ENCODE data around the gene CHCHD6.

CHCHD6 gene

GRCh38 chr3:126886217-126886616 is 182.2 kb downstream of the CHCHD6 start:
- DNase-seq: no peak
- Mint-ChIP-seq H3K36me3 (ENCODE audit: low read depth) (no peaks in the 10 kb centered on the region), H3K4me1 (peaks cover 12% of the 10 kb centered on the region), H3K27ac (peak overlapping the region; percentile 31), H3K9me3 (no peaks in the 10 kb centered on the region), H3K4me3 (no peak overlapping the region), H3K27me3 (ENCODE audit: low read depth, poor library complexity) (peaks cover 15% of the 10 kb centered on the region)
- TF ChIP-seq CTCF (IDR thresholded peaks at IDR 0.05): no peak

- H3K36me3 Mint-ChIP-seq (ENCODE audit: low read depth): no peaks in the 10 kb centered on the region
- no peak for TF ChIP-seq CTCF (IDR thresholded peaks at IDR 0.05)
- H3K4me3 Mint-ChIP-seq: no peak overlapping the region
- peaks cover 14% of the 10 kb centered on the region for H3K4me1 Mint-ChIP-seq
- no peaks in the 10 kb centered on the region for H3K9me3 Mint-ChIP-seq
- H3K27me3 Mint-ChIP-seq (ENCODE audit: low read depth, poor library complexity): peaks cover 15% of the 10 kb centered on the region
- DNase-seq: no peak
- no peak overlapping the region for H3K27ac Mint-ChIP-seq
Observed at GRCh38 chr3:126887686-126888085, 183.6 kb downstream of the CHCHD6 start.

- Mint-ChIP-seq H3K4me1 (peaks cover 17% of the 10 kb centered on the region), H3K27ac (no peak overlapping the region)
Observed at GRCh38 chr3:126888186-126888760, 184.2 kb downstream of the CHCHD6 start.

GRCh38 chr3:126889276-126890201 is 185.5 kb downstream of the CHCHD6 start:
- no peak for TF ChIP-seq CTCF (IDR thresholded peaks at IDR 0.05)
- H3K36me3 Mint-ChIP-seq (ENCODE audit: low read depth): no peaks in the 10 kb centered on the region
- no peak for DNase-seq
- H3K4me3 Mint-ChIP-seq: no peak overlapping the region
- H3K9me3 Mint-ChIP-seq: no peaks in the 10 kb centered on the region
- no peak overlapping the region for H3K27ac Mint-ChIP-seq
- peaks cover 15% of the 10 kb centered on the region for H3K27me3 Mint-ChIP-seq (ENCODE audit: low read depth, poor library complexity)
- peaks cover 19% of the 10 kb centered on the region for H3K4me1 Mint-ChIP-seq

More at GRCh38 chr3:126888186-126888760, 184.2 kb downstream of the CHCHD6 start:
- H3K9me3 Mint-ChIP-seq: no peaks in the 10 kb centered on the region
- no peaks in the 10 kb centered on the region for H3K36me3 Mint-ChIP-seq (ENCODE audit: low read depth)
- H3K27me3 Mint-ChIP-seq (ENCODE audit: low read depth, poor library complexity): peaks cover 15% of the 10 kb centered on the region
- TF ChIP-seq CTCF (IDR thresholded peaks at IDR 0.05): no peak
- no peak overlapping the region for H3K4me3 Mint-ChIP-seq
- DNase-seq: no peak

- peaks cover 11% of the 10 kb centered on the region for H3K27me3 Mint-ChIP-seq (ENCODE audit: low read depth, poor library complexity)
- H3K4me1 Mint-ChIP-seq: peaks cover 26% of the 10 kb centered on the region
- no peak for DNase-seq
- H3K36me3 Mint-ChIP-seq (ENCODE audit: low read depth): no peaks in the 10 kb centered on the region
- H3K4me3 Mint-ChIP-seq: no peak overlapping the region
- no peaks in the 10 kb centered on the region for H3K9me3 Mint-ChIP-seq
- H3K27ac Mint-ChIP-seq: no peak overlapping the region
- no peak for TF ChIP-seq CTCF (IDR thresholded peaks at IDR 0.05)
Observed at GRCh38 chr3:126891141-126891540, 187.1 kb downstream of the CHCHD6 start.

Measured in nephron progenitor cell (in vitro differentiated cells).